Activated T-cell treated with anti-CD3 and anti-CD28 coated beads, Interleukin-2, amount 50 U/mL, for 1 hour (primary cell): ENCODE data around the gene PADI3.

Experiments used
- DNase-seq: peaks from one replicate; pipeline ENCODE4 v3.0.0-alpha.2; 2020

The PADI3 gene

GRCh38 chr1:17248781-17249180, at the start of gene PADI3:
TSS of gene PADI3 (plus strand) at chr1:17249098. CDS start at chr1:17249138, 40 bp downstream.
- no peak for DNase-seq

GRCh38 chr1:17199267-17200044, 49.4 kb upstream of the PADI3 start:
- no peak for DNase-seq

GRCh38 chr1:17200246-17200645, 48.7 kb upstream of the PADI3 start:
- DNase-seq = no peak

GRCh38 chr1:17200756-17201155, 48.1 kb upstream of the PADI3 start:
- peak; percentile 10 for DNase-seq

GRCh38 chr1:17201201-17202021, 47.5 kb upstream of the PADI3 start:
- peak; percentile 21 for DNase-seq

- DNase-seq = no peak
These were observed 44.1 kb upstream of the PADI3 start, which contains the start of gene PADI1 for GRCh38 chr1:17204546-17205440. TSS of gene PADI1 (plus strand) at chr1:17205128. CDS start at chr1:17205218, 90 bp downstream.

- no peak for DNase-seq
These were observed 43.2 kb upstream of the PADI3 start for GRCh38 chr1:17205652-17206051.

GRCh38 chr1:17206196-17206595, 42.7 kb upstream of the PADI3 start:
- DNase-seq = no peak

- no peak for DNase-seq
These were observed 41.9 kb upstream of the PADI3 start for GRCh38 chr1:17207046-17207445.

GRCh38 chr1:17207540-17207939, 41.4 kb upstream of the PADI3 start:
- DNase-seq = no peak

GRCh38 chr1:17207966-17208418, 40.9 kb upstream of the PADI3 start:
- DNase-seq = no peak

GRCh38 chr1:17208546-17208945, 40.4 kb upstream of the PADI3 start:
- no peak for DNase-seq

- no peak for DNase-seq
These were observed 39.5 kb upstream of the PADI3 start for GRCh38 chr1:17209430-17209829.

- no peak for DNase-seq
These were observed 38.7 kb upstream of the PADI3 start for GRCh38 chr1:17210176-17210575.

- no peak for DNase-seq
These were observed 37.5 kb upstream of the PADI3 start for GRCh38 chr1:17211377-17211776.

- no peak for DNase-seq
These were observed 36.9 kb upstream of the PADI3 start for GRCh38 chr1:17212009-17212408.

- peak; percentile 67 for DNase-seq
These were observed 36.3 kb upstream of the PADI3 start for GRCh38 chr1:17212487-17213121.

- no peak for DNase-seq
These were observed 35.6 kb upstream of the PADI3 start for GRCh38 chr1:17213148-17213781.

GRCh38 chr1:17213782-17214148, 35.1 kb upstream of the PADI3 start:
- DNase-seq = no peak

GRCh38 chr1:17214876-17215544, 33.9 kb upstream of the PADI3 start:
- no peak for DNase-seq

- DNase-seq = no peak
These were observed 33.4 kb upstream of the PADI3 start for GRCh38 chr1:17215545-17215890.
